Thyroid gland (tissue), 4 donors: Measurements from ENCODE around the gene CPE. TPM values are rescaled to one million over a fixed set of nuclear protein-coding genes. Genes with fewer than 3 reads are reported as not detected.
"Not testable (repeated sequence)": the region's sequence is repeated elsewhere in the genome, so short reads cannot be mapped to it uniquely, and the experiment has no call there.

Experiments used
- DNase-seq, 2 donors: peaks; one replicate each; pipeline ENCODE4 v3.0.0-alpha.2; 2019
- H3K27ac ChIP-seq, 3 donors: fragments of 200-600 bp; sonication (generic); 1 replicate in 2 of 3; 2 replicates in 1 of 3; pipeline ENCODE4 v1.5.1; 2016 to 2019; ENCODE audit warnings: mild to moderate bottlenecking in 1 of 3, moderate library complexity in 1 of 3
- H3K27me3 ChIP-seq: fragments of 200-600 bp; sonication (generic); one replicate; pipeline ENCODE4 v1.5.1; 2019
- H3K36me3 ChIP-seq, 2 donors: fragments of 200-600 bp; sonication (generic); one replicate each; pipeline ENCODE4 v1.5.1; 2016 to 2019
- H3K4me1 ChIP-seq, 2 donors: fragments of 200-600 bp; sonication (generic); one replicate each; pipeline ENCODE4 v1.5.1; 2017 to 2019
- H3K4me3 ChIP-seq, 3 donors: fragments of 200-600 bp; sonication (generic); replicated peaks in 1 of 3; 1 replicate in 2 of 3; 2 replicates in 1 of 3; pipeline ENCODE4 v1.5.1; 2016; ENCODE audit warnings: mild to moderate bottlenecking in 1 of 3
- H3K9me3 ChIP-seq: fragments of 200-600 bp; sonication (generic); one replicate; pipeline ENCODE4 v1.5.1; 2017
- POLR2A ChIP-seq, 2 donors: fragments of 450-650 bp; IDR thresholded peaks; one replicate each; pipeline ENCODE4 v1.6.1; 2017; ENCODE audit warnings: antibody characterized with exemption in 2 of 2, mild to moderate bottlenecking in 2 of 2, moderate library complexity in 1 of 2
- WGBS, 2 donors: methylation state at CpG; one replicate each; pipeline ENCODE4 v1.1.5; 2017; 5-methylcytosine and 5-hydroxymethylcytosine counted together
- intact Hi-C: fragments of 100-400 bp; cut with DNase I; formaldehyde crosslinking; loops from one replicate; pipeline ENCODE4 v1.15.1; 2023
- total RNA-seq, 4 donors: library from RNA; depleted of rRNA; stranded (reverse); fragments of >200 nt; gene quantifications; one replicate each; pipeline ENCODE4 v1.2.3, GENCODE V29; 2016
- TF ChIP-seq, protein P1 (sequence below), 6 experiments: fragments of 200-600 bp in 3 of 6; fragments of 450-650 bp in 3 of 6; sonication (generic) in 3 of 6; IDR thresholded peaks; one replicate each; pipeline ENCODE4 v1.5.1; 2016 to 2019; ENCODE audit warnings: antibody characterized with exemption in 6 of 6, mild to moderate bottlenecking in 2 of 6, inconsistent platforms in 1 of 6, moderate library complexity in 1 of 6

Gene CPE
- total RNA-seq, 4 donors from 2014 or later = 159 to 334 (median 309) TPM

DNA sequence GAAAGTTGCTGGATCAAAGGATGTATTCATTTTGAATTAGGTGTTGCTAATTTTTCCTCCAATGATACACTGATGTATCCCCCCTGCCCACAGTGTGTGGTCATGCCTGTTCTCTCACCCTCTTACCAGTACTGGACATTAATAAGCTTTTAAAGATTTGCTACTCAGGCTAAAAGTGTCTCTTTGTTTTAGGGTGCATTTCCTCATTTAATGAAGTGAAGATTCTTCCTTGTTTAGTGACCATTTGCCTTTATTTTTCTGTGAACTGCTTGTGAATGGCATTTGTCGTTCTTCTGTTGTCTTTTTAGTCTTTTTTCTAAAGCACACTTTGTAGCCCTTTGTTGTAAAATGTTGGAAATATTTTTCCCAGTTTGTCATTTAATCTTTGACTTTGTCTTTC lies 46.3 kb upstream of the CPE start:
- Histone ChIP-seq H3K4me3 (no peak overlapping the region), H3K27ac (no peak overlapping the region), H3K36me3 (no peaks in the 10 kb centered on the region), H3K27me3 (no peaks in the 10 kb centered on the region), H3K4me1 (peaks cover 0 to 6% of the 10 kb centered on the region in 2 donors), H3K9me3 (no peaks in the 10 kb centered on the region)
- no peak for TF ChIP-seq POLR2A (IDR thresholded peaks at IDR 0.05)
- TF ChIP-seq, protein P1, sequence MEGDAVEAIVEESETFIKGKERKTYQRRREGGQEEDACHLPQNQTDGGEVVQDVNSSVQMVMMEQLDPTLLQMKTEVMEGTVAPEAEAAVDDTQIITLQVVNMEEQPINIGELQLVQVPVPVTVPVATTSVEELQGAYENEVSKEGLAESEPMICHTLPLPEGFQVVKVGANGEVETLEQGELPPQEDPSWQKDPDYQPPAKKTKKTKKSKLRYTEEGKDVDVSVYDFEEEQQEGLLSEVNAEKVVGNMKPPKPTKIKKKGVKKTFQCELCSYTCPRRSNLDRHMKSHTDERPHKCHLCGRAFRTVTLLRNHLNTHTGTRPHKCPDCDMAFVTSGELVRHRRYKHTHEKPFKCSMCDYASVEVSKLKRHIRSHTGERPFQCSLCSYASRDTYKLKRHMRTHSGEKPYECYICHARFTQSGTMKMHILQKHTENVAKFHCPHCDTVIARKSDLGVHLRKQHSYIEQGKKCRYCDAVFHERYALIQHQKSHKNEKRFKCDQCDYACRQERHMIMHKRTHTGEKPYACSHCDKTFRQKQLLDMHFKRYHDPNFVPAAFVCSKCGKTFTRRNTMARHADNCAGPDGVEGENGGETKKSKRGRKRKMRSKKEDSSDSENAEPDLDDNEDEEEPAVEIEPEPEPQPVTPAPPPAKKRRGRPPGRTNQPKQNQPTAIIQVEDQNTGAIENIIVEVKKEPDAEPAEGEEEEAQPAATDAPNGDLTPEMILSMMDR (IDR thresholded peaks at IDR 0.05) = no peak
- no peak for DNase-seq
- 63 to 65% methylated on average over 1 of the region's 1 CpG for WGBS, 2 donors
- intact Hi-C loops = no loop called here

- Histone ChIP-seq H3K36me3 (peaks cover 0 to 16% of the 10 kb centered on the region in 2 donors), H3K4me1 (no peaks in the 10 kb centered on the region), H3K9me3 (no peaks in the 10 kb centered on the region), H3K27me3 (no peaks in the 10 kb centered on the region), H3K27ac (no peak overlapping the region), H3K4me3 (no peak overlapping the region)
- no peak for TF ChIP-seq POLR2A (IDR thresholded peaks at IDR 0.05)
- TF ChIP-seq, protein P1 (IDR thresholded peaks at IDR 0.05) = no peak
- intact Hi-C loops = no loop called here
- DNase-seq = no peak
- 90 to 94% methylated on average over 3 of the region's 3 CpGs for WGBS, 2 donors
These were observed 43.6 kb upstream of the CPE start for GRCh38 chr4:165335163-165335703.

DNA sequence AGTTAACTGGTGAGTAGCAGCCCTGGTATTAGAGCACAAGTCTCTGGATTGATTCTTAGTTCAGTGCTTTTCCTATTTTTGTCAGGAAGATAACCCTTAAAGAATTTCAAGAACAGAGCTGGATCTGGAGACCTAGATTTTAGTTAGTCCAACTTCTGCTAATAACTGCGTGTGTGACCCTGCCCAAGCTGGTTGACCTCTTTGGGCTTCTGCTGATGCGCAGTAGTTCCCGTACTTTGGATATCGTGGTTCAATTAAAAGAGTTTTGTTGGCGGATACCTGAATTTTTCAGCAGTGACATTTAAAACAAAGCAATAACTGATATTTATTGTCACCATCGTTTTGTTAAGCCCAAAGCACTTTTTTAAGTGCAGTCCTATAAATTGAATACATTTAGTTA lies 42.1 kb upstream of the CPE start:
- H3K36me3 ChIP-seq = peaks cover 0 to 16% of the 10 kb centered on the region in 2 donors
- H3K27me3 ChIP-seq = no peaks in the 10 kb centered on the region
- WGBS, 2 donors = 92 to 96% methylated on average over 6 of the region's 6 CpGs
- TF ChIP-seq, protein P1 (IDR thresholded peaks at IDR 0.05) = no peak
- no peak for TF ChIP-seq POLR2A (IDR thresholded peaks at IDR 0.05)
- no peak for DNase-seq
- H3K27ac ChIP-seq = no peak overlapping the region
- intact Hi-C loops = no loop called here
- no peaks in the 10 kb centered on the region for H3K4me1 ChIP-seq
- H3K9me3 ChIP-seq = no peaks in the 10 kb centered on the region
- no peak overlapping the region for H3K4me3 ChIP-seq

DNA sequence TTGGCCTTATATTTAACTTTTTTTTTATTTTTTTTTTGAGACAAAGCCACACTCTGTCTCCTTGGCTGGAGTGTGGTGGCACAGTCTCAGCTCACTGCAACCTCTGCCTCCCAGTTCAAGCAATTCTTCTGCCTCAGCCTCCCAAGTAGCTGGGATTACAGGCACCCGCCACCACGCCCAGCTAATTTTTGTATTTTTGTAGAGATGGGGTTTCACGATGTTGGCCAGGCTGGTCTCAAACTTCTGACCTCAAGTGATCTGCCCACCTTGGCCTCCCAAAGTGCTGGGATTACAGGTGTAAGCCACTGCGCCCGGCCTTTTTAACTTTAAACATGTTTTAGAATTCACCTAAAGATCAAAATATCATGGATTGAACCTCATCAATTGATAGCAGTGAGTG lies 36.5 kb upstream of the CPE start:
- WGBS, 2 donors = 96 to 97% methylated on average over 5 of the region's 5 CpGs
- H3K27me3 ChIP-seq, DNase-seq, H3K9me3 ChIP-seq, H3K4me1 ChIP-seq, H3K27ac ChIP-seq, H3K4me3 ChIP-seq, intact Hi-C loops: not testable (repeated sequence)
- H3K36me3 ChIP-seq = peaks cover 0 to 16% of the 10 kb centered on the region in 2 donors

DNA sequence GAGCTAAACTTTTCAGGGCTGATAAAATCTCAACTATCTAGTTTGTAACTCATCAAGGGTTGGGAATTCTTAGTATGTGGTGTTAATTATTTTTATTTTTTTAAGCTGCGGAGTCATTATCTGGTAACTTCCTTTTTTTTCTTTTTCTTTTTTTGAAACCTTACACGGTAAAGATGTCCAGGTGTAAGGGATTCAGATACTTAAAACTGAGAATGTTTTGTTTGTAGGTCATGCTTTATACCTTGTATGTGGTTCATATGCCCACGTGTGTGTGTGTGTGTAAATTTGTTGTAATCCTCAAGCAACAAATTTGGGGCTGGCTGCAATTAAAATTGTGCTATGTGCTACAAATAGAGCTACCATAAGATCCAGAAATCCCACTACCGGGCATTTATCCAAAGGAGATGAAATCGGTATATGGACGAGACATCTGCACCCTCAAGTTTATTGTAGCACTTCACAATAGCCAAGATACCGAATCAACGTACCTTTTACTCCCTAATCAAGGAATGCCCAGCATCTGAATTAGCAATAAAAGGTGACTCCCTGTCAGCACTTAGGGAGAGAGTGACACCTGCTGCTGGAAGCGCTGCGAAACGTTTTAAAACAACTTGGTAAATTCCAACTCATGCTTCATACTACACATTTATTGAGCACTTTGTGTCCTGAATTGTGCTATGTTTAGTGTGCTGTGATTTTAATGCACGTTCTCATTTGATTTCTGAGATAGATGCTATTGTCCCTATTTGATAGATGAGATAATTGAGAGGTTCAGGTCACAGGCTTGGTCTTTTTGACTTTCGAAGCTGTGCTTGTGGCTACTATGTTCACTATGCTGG lies 35.2 kb upstream of the CPE start:
- Histone ChIP-seq H3K36me3 (peaks cover 0 to 13% of the 10 kb centered on the region in 2 donors), H3K27ac (no peak overlapping the region), H3K4me1 (no peaks in the 10 kb centered on the region), H3K4me3 (no peak overlapping the region), H3K27me3 (no peaks in the 10 kb centered on the region), H3K9me3 (no peaks in the 10 kb centered on the region)
- WGBS, 2 donors = 77 to 81% methylated on average over 13 of the region's 13 CpGs
- intact Hi-C loops = no loop called here
- TF ChIP-seq POLR2A (IDR thresholded peaks at IDR 0.05) = no peak
- TF ChIP-seq, protein P1 (IDR thresholded peaks at IDR 0.05) = peak in 2 of 6 experiments; percentile 23 to 38
- peak; percentile 12 to 18 for DNase-seq
